ENCODE measurements around the gene RALGDS. TPM values are rescaled to one million over a fixed set of nuclear protein-coding genes. Genes with fewer than 3 reads are reported as not detected.
A peak's percentile ranks its signal among the peaks of the same experiment; 100 is the strongest.

Gene RALGDS
- total and polyA plus RNA-seq, 2 of the 13 experiments (the other 11 are each of a cell fraction or from before 2014, with no cell fraction given) = 12.9 to 25.5 TPM

GRCh38 chr9:133103183-133103986 lies 17.7 kb downstream of the RALGDS start (continued):
- TF ChIP-seq CTCF (CRISPR knock-in tag; IDR thresholded peaks at IDR 0.05) (peak; percentile 98), RXRB (CRISPR knock-in tag; IDR thresholded peaks at IDR 0.05; ENCODE audit: borderline replicate concordance) (0 out of 2 replicates have a peak, but pooled peaks have one; percentile 24), ZNF460 (CRISPR knock-in tag; IDR thresholded peaks at IDR 0.05; ENCODE audit: borderline replicate concordance) (no peak), MIXL1 (CRISPR knock-in tag; IDR thresholded peaks at IDR 0.05) (peak; percentile 39; the same call in 1 of the 2 replicates), ATF7-NPFF (CRISPR knock-in tag; IDR thresholded peaks at IDR 0.05; ENCODE audit: low read depth) (0 out of 2 replicates have a peak, but pooled peaks have one; percentile 46), ZNF687 (CRISPR knock-in tag; IDR thresholded peaks at IDR 0.05) (peak; percentile 45), RAD21 (CRISPR knock-in tag; IDR thresholded peaks at IDR 0.05) (peak; percentile 93), ZFP62 (CRISPR knock-in tag; IDR thresholded peaks at IDR 0.05) (no peak), ERF (CRISPR knock-in tag; IDR thresholded peaks at IDR 0.05) (peak; percentile 27; the same call in 1 of the 2 replicates), ZNF883 (CRISPR knock-in tag; IDR thresholded peaks at IDR 0.05; ENCODE audit: not compliant biosample characterization) (peak; percentile 40), AHR (CRISPR knock-in tag; IDR thresholded peaks at IDR 0.05) (0 out of 2 replicates have a peak, but pooled peaks have one; percentile 42), ZFYVE20 (CRISPR knock-in tag; IDR thresholded peaks at IDR 0.05; ENCODE audit: borderline replicate concordance, low read depth) (no peak), ZNF879 (CRISPR knock-in tag; IDR thresholded peaks at IDR 0.05) (no peak), STAG1 (CRISPR knock-in tag; IDR thresholded peaks at IDR 0.05) (peak; percentile 97), CHCHD3 (CRISPR knock-in tag; IDR thresholded peaks at IDR 0.05) (0 out of 2 replicates have a peak, but pooled peaks have one; percentile 40)
- TF ChIP-seq, protein P1, sequence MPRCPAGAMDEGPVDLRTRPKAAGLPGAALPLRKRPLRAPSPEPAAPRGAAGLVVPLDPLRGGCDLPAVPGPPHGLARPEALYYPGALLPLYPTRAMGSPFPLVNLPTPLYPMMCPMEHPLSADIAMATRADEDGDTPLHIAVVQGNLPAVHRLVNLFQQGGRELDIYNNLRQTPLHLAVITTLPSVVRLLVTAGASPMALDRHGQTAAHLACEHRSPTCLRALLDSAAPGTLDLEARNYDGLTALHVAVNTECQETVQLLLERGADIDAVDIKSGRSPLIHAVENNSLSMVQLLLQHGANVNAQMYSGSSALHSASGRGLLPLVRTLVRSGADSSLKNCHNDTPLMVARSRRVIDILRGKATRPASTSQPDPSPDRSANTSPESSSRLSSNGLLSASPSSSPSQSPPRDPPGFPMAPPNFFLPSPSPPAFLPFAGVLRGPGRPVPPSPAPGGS (CRISPR knock-in tag; IDR thresholded peaks at IDR 0.05) = 0 out of 2 replicates have a peak, but pooled peaks have one; percentile 26
- TF ChIP-seq, protein P2, sequence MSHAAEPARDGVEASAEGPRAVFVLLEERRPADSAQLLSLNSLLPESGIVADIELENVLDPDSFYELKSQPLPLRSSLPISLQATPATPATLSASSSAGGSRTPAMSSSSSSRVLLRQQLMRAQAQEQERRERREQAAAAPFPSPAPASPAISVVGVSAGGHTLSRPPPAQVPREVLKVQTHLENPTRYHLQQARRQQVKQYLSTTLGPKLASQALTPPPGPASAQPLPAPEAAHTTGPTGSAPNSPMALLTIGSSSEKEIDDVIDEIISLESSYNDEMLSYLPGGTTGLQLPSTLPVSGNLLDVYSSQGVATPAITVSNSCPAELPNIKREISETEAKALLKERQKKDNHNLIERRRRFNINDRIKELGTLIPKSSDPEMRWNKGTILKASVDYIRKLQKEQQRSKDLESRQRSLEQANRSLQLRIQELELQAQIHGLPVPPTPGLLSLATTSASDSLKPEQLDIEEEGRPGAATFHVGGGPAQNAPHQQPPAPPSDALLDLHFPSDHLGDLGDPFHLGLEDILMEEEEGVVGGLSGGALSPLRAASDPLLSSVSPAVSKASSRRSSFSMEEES (CRISPR knock-in tag; IDR thresholded peaks at IDR 0.05) = no peak
- TF ChIP-seq, protein P3, sequence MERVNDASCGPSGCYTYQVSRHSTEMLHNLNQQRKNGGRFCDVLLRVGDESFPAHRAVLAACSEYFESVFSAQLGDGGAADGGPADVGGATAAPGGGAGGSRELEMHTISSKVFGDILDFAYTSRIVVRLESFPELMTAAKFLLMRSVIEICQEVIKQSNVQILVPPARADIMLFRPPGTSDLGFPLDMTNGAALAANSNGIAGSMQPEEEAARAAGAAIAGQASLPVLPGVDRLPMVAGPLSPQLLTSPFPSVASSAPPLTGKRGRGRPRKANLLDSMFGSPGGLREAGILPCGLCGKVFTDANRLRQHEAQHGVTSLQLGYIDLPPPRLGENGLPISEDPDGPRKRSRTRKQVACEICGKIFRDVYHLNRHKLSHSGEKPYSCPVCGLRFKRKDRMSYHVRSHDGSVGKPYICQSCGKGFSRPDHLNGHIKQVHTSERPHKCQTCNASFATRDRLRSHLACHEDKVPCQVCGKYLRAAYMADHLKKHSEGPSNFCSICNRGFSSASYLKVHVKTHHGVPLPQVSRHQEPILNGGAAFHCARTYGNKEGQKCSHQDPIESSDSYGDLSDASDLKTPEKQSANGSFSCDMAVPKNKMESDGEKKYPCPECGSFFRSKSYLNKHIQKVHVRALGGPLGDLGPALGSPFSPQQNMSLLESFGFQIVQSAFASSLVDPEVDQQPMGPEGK (CRISPR knock-in tag; IDR thresholded peaks at IDR 0.05) = 0 out of 2 replicates have a peak, but pooled peaks have one; percentile 38
